IgD-negative memory B cell (primary cell): ENCODE measurements around the gene RNH1. TPM values are rescaled to one million over a fixed set of nuclear protein-coding genes. Genes with fewer than 3 reads are reported as not detected.
A peak's percentile ranks its signal among the peaks of the same experiment; 100 is the strongest.

ENCODE experiments used
- H3K27ac Mint-ChIP-seq, 3 donors: one replicate each; pipeline ENCODE4 v1.8.0; 2020 to 2022; ENCODE audit warnings: mild to moderate bottlenecking in 3 of 3, mixed read lengths in 3 of 3, moderate library complexity in 1 of 3
- H3K27me3 Mint-ChIP-seq: one replicate; pipeline ENCODE4 v1.8.0; 2021; ENCODE audit warnings: mixed read lengths
- H3K36me3 Mint-ChIP-seq: one replicate; pipeline ENCODE4 v1.8.0; 2020; ENCODE audit warnings: mild to moderate bottlenecking, mixed read lengths
- H3K4me1 Mint-ChIP-seq, 3 donors: one replicate each; pipeline ENCODE4 v1.8.0; 2020 to 2022; ENCODE audit warnings: mixed read lengths in 3 of 3, mild to moderate bottlenecking in 1 of 3
- H3K4me3 Mint-ChIP-seq, 4 donors: one replicate each; pipeline ENCODE4 v1.8.0; 2020 to 2022; ENCODE audit warnings: mild to moderate bottlenecking in 4 of 4, mixed read lengths in 4 of 4, moderate library complexity in 3 of 4
- H3K9me3 Mint-ChIP-seq, 3 donors: one replicate each; pipeline ENCODE4 v1.8.0; 2020 to 2021; ENCODE audit warnings: mixed read lengths in 3 of 3, mild to moderate bottlenecking in 1 of 3
- polyA plus RNA-seq: library from polyadenylated mRNA; unstranded; fragments of 300-500 nt; fragmentation: Illumina TruSeq; gene quantifications from one replicate; pipeline ENCODE4 v1.2.3, GENCODE V29; 2021

Gene RNH1
- polyA plus RNA-seq, 1 donor from 2014 or later: 202 TPM

GRCh38 chr11:459511-460220, 47.4 kb downstream of the RNH1 start:
- Mint-ChIP-seq H3K9me3 (no peaks in the 10 kb centered on the region), H3K27me3 (no peaks in the 10 kb centered on the region), H3K36me3 (peaks cover 4% of the 10 kb centered on the region), H3K4me3 (peak overlapping the region in 2 of 4 donors; percentile 17 to 54), H3K27ac (peak overlapping the region in 1 of 3 donors; percentile 56), H3K4me1 (peaks cover 15 to 19% (median 18%) of the 10 kb centered on the region in 3 donors)

GRCh38 chr11:457111-457760, 49.8 kb downstream of the RNH1 start:
- peak overlapping the region; percentile 75 to 92 (median 81) for H3K27ac Mint-ChIP-seq
- H3K36me3 Mint-ChIP-seq: peaks cover 5% of the 10 kb centered on the region
- H3K27me3 Mint-ChIP-seq: no peaks in the 10 kb centered on the region
- no peaks in the 10 kb centered on the region for H3K9me3 Mint-ChIP-seq
- H3K4me3 Mint-ChIP-seq: peak overlapping the region; percentile 47 to 91 (median 76)
- peaks cover 15 to 23% (median 21%) of the 10 kb centered on the region in 3 donors for H3K4me1 Mint-ChIP-seq

GRCh38 chr11:456533-456932, 50.5 kb downstream of the RNH1 start:
- Mint-ChIP-seq H3K4me1 (peaks cover 15 to 24% (median 23%) of the 10 kb centered on the region in 3 donors), H3K4me3 (peak overlapping the region; percentile 47 to 91 (median 76)), H3K27ac (peak overlapping the region; percentile 75 to 92 (median 81)), H3K27me3 (no peaks in the 10 kb centered on the region), H3K9me3 (no peaks in the 10 kb centered on the region), H3K36me3 (peaks cover 5% of the 10 kb centered on the region)

DNA sequence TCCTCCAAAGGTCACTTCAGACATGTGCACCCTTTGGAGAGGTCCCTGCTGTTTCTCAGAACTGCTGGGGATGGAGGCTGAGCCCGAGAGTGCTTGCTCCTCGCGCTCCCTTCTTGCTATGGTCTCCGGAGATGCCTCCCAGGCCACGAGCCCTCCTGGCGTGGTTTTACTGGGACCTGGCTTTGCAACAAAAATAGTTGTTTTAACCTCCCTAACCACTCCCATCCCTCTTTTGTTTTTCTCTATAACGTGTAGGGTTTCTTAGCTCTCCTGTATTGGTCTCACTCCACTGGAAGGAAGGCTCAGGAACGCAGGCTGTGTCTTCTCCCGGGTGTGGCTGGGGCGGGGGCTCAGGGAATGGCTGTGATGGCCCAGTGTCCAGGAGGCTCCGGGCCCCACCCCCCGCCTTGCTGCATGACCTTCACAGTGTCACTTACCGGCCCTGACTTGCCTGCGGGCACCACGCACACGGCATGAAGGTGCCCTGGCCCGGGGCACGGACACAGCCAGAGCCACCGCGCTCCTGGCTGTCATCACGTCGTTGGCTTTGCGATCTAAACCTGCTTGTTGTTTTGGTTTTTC, 51.4 kb downstream of the RNH1 start:
- Mint-ChIP-seq H3K9me3 (no peaks in the 10 kb centered on the region), H3K27me3 (no peaks in the 10 kb centered on the region), H3K4me1 (peaks cover 15 to 31% (median 29%) of the 10 kb centered on the region in 3 donors), H3K27ac (peak overlapping the region; percentile 31 to 81 (median 56)), H3K36me3 (peaks cover 5% of the 10 kb centered on the region), H3K4me3 (peak overlapping the region in 2 of 4 donors; percentile 52 to 65)

- H3K36me3 Mint-ChIP-seq: peaks cover 5% of the 10 kb centered on the region
- peaks cover 18 to 32% (median 30%) of the 10 kb centered on the region in 3 donors for H3K4me1 Mint-ChIP-seq
- H3K4me3 Mint-ChIP-seq: peak overlapping the region in 1 of 4 donors; percentile 52
- no peaks in the 10 kb centered on the region for H3K27me3 Mint-ChIP-seq
- H3K27ac Mint-ChIP-seq: peak overlapping the region in 2 of 3 donors; percentile 56 to 82
- no peaks in the 10 kb centered on the region for H3K9me3 Mint-ChIP-seq
Observed at GRCh38 chr11:454801-455565, 52.1 kb downstream of the RNH1 start.

GRCh38 chr11:454043-454442, 53.0 kb downstream of the RNH1 start:
- Mint-ChIP-seq H3K9me3 (no peaks in the 10 kb centered on the region), H3K36me3 (peaks cover 5% of the 10 kb centered on the region), H3K27ac (no peak overlapping the region)

GRCh38 chr11:453564-453963, 53.5 kb downstream of the RNH1 start:
- no peaks in the 10 kb centered on the region for H3K27me3 Mint-ChIP-seq
- no peaks in the 10 kb centered on the region for H3K9me3 Mint-ChIP-seq
- H3K4me1 Mint-ChIP-seq: peaks cover 25 to 36% (median 35%) of the 10 kb centered on the region in 3 donors
- no peak overlapping the region for H3K27ac Mint-ChIP-seq
- H3K36me3 Mint-ChIP-seq: peaks cover 5% of the 10 kb centered on the region
- no peak overlapping the region for H3K4me3 Mint-ChIP-seq

More at GRCh38 chr11:454043-454442, 53.0 kb downstream of the RNH1 start:
- Mint-ChIP-seq H3K4me3 (peak overlapping the region in 1 of 4 donors; percentile 23), H3K4me1 (peaks cover 20 to 33% (median 32%) of the 10 kb centered on the region in 3 donors), H3K27me3 (no peaks in the 10 kb centered on the region)

DNA sequence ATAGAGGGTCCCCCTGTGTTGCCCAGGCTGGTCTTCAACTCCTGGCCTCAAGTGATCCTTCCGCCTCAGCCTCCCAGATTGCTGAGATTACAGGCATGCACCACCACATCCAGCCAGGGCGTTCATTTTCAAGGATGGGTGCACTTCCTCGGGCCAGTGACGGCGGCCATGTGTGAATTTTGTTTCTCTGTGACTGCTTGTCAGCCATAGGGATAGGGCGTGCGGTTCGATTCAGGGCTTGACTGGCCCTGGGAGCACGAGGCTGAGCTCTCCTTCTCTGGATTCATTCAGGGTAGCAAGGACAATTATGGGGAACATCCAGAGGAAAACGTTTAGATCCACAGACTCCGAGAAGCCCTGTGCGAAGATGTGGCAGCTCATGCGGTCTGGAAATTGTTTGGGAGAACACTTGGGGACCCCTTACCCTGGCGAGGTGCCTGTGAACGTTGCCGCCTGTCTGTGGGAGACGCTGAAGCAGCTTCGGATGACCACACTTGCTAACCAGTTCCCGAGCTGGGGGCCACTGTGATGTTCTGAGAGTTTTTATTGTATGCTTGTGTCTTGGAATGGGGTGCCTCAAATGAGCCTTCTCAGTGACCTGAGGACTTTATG, 54.0 kb downstream of the RNH1 start:
- no peaks in the 10 kb centered on the region for H3K9me3 Mint-ChIP-seq
- H3K27ac Mint-ChIP-seq: peak overlapping the region in 1 of 3 donors; percentile 83
- H3K36me3 Mint-ChIP-seq: peaks cover 5% of the 10 kb centered on the region
- no peaks in the 10 kb centered on the region for H3K27me3 Mint-ChIP-seq
- peak overlapping the region in 2 of 4 donors; percentile 12 to 67 for H3K4me3 Mint-ChIP-seq
- peaks cover 26 to 37% (median 36%) of the 10 kb centered on the region in 3 donors for H3K4me1 Mint-ChIP-seq

DNA sequence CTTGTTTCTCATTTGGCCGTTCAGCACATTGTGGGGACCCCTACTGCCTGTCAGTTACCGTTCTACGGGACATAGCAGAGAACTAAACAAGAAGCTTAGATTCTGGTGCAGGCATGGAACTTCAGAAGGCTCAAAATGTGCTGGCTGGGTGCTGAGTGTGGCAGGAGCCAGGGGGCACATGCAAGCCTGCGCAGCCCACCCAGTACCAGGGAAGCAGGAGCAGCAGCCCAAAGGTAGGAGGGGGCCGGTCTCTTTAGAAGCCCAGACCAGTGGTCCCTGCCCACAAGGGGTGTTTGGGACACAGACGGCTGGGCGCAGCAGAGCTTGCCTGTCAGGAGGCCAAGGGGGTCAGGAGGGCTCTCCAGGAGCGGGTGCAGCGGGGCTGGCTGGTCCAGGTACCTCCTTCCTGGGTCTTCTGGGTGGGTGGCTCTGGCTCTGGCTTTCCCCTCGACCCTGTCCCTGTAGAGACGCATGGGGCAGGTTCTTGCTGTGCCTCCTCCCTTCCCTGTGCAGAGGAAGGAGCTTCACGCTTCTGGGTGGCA, 54.8 kb downstream of the RNH1 start:
- peak overlapping the region in 1 of 3 donors; percentile 83 for H3K27ac Mint-ChIP-seq
- H3K9me3 Mint-ChIP-seq: no peaks in the 10 kb centered on the region
- peaks cover 21 to 30% (median 29%) of the 10 kb centered on the region in 3 donors for H3K4me1 Mint-ChIP-seq

DNA sequence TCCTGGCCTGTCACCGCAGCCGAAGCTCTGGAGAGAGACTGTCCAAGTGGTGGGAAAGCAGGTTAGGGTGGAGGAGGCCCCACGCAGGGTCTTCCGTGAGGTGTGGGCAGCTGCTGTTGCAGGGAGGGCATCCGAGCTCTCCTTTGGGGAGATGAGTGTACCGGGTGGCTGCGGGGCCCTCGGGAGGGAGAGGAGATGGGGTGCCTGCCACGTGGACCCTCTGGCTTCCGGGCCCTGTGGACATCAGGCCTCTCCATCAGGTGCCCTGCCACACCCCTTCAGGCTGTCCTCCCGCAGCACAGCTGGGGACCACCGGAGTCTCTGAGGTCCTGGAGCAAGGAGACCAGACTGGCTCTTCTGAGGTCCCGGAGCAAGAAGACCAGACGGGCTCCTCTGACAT, 55.3 kb downstream of the RNH1 start:
- Mint-ChIP-seq H3K4me1 (peaks cover 16 to 24% (median 23%) of the 10 kb centered on the region in 3 donors), H3K36me3 (peaks cover 5% of the 10 kb centered on the region), H3K27me3 (no peaks in the 10 kb centered on the region), H3K9me3 (no peaks in the 10 kb centered on the region), H3K4me3 (peak overlapping the region in 2 of 4 donors; percentile 78 to 98), H3K27ac (peak overlapping the region in 2 of 3 donors; percentile 83 to 87)

More for the DNA sequence above, 54.8 kb downstream of the RNH1 start:
- Mint-ChIP-seq H3K27me3 (no peaks in the 10 kb centered on the region), H3K4me3 (peak overlapping the region in 2 of 4 donors; percentile 60 to 67), H3K36me3 (peaks cover 5% of the 10 kb centered on the region)

DNA sequence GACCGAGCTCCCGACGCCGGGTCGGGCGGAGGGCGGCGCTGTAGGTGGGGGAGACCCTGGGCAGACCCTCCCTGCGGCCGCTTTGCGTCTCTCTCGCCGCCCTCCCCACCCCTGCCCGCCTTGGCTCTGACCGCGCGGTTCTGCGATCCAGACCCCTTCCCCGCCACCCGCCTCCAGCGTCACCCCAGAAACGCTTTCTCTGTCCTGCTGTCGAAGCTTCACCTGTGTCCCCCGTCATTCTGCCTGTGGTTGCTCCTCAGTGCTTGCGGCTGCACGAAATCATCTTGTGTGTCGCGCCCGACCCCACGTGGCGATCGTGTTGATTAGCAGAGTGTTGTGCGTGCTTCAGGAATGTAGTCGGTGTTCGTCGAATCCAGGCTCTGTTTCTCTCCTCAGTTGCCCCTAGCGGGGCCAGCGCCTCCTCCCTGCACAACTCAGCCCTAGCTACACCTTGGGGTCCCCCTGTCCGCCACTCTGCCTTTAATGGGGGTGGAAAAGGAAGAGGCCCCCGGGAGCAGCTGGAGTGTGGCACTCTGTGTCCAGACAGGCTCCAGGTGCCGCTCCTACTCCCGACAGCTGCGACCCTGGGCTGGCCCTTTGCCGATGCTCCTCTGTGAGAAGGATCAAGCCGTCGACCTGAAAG, 56.1 kb downstream of the RNH1 start:
- H3K4me3 Mint-ChIP-seq: peak overlapping the region; percentile 78 to 98 (median 96)
- H3K4me1 Mint-ChIP-seq: peaks cover 11 to 19% (median 18%) of the 10 kb centered on the region in 3 donors
- peak overlapping the region; percentile 77 to 97 (median 83) for H3K27ac Mint-ChIP-seq
- H3K36me3 Mint-ChIP-seq: peaks cover 2% of the 10 kb centered on the region
- H3K27me3 Mint-ChIP-seq: no peaks in the 10 kb centered on the region
- H3K9me3 Mint-ChIP-seq: no peaks in the 10 kb centered on the region

DNA sequence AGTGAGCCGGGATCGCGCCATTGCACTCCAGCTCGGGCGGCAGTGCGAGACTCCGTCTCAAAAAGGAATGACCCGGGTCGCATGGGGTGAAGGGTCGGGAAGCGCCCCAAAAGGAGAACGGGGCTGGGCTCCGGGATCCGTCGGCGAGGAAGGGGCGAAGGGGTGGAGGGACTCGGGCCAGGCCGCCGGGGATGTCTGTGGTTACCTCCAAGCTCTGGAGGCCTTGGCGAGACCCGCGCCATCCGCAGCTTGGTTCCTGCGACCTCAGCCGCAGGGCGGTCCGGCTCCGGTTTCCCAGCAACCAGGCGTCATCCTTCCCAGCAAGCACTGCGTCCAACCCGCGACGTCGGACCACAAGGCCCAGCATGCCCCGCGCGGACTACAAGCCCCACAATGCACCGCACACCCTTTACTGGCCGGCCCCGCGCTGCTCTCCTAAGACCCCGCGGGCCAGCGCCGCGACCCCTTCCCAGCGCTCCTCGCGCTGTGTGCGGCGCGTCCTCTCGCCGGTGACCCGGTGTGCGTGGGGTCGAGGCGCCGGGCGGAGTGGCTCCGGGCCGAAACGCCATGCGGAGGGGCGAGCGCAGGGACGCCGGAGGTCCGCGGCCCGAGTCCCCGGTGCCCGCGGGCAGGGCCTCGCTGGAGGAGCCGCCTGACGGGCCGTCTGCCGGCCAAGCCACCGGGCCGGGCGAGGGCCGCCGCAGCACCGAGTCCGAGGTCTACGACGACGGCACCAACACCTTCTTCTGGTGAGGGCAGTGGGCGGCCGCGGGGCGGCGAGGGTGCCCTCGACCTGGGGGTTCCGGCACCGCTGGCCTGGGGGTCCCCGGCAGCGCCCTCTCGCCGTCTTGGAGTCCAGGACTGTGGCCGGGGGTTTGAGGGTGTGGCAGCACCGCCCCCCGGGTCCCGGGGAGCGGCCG, 56.9 kb downstream of the RNH1 start, which contains the start of gene PTDSS2:
PTDSS2 (plus strand) TSS at position 391 of the 920 bp plus-strand sequence; CDS start at position 568, 177 bp downstream.
- H3K36me3 Mint-ChIP-seq: peaks cover 2% of the 10 kb centered on the region
- H3K27me3 Mint-ChIP-seq: no peaks in the 10 kb centered on the region
- no peaks in the 10 kb centered on the region for H3K9me3 Mint-ChIP-seq
- peaks cover 11 to 19% (median 18%) of the 10 kb centered on the region in 3 donors for H3K4me1 Mint-ChIP-seq
- peak within 1 kb of the TSS; percentile 96 to 99 (median 98) for H3K4me3 Mint-ChIP-seq
- peak within 1 kb of the TSS; percentile 98 for H3K27ac Mint-ChIP-seq
